Mesendoderm (in vitro differentiated cells): ENCODE measurements around the gene MCTP2.

Experiments
- DNase-seq: peaks from one replicate; pipeline ENCODE4 v3.0.0; 2013
- H2AK5ac ChIP-seq: 2 replicates; pipeline ENCODE4 v1.6.1; 2013; ENCODE audit warnings: low read length, inconsistent platforms
- H2BK120ac ChIP-seq: 2 replicates; pipeline ENCODE4 v1.6.1; 2013; ENCODE audit warnings: low read depth, mild to moderate bottlenecking, low read length, moderate library complexity, mixed read lengths
- H2BK15ac ChIP-seq: replicated peaks from 2 replicates; pipeline ENCODE4 v1.6.1; 2013; ENCODE audit warnings: low read depth, mild to moderate bottlenecking, moderate library complexity
- H2BK5ac ChIP-seq: 2 replicates; pipeline ENCODE4 v1.6.1; 2013; ENCODE audit warnings: low read length, inconsistent platforms
- H3K18ac ChIP-seq: 2 replicates; pipeline ENCODE4 v1.6.1; 2013; ENCODE audit warnings: mild to moderate bottlenecking, low read length, mixed read lengths
- H3K23ac ChIP-seq: one replicate; pipeline ENCODE4 v1.6.1; 2013; ENCODE audit warnings: low read length
- H3K27ac ChIP-seq: 2 replicates; pipeline ENCODE4 v1.5.1; 2013; ENCODE audit warnings: low read depth, mild to moderate bottlenecking, inconsistent platforms, low read length, moderate library complexity
- H3K27me3 ChIP-seq: 2 replicates; pipeline ENCODE4 v1.6.1; 2013; ENCODE audit warnings: low read length, control low read depth, mild to moderate bottlenecking, inconsistent platforms; ENCODE audit not compliant: insufficient read depth, poor library complexity
- H3K36me3 ChIP-seq: 2 replicates; pipeline ENCODE4 v1.6.1; 2013; ENCODE audit warnings: low read length, inconsistent platforms; ENCODE audit not compliant: control insufficient read depth, insufficient read depth
- H3K4ac ChIP-seq: one replicate; pipeline ENCODE4 v1.6.1; 2013; ENCODE audit warnings: low read depth, mild to moderate bottlenecking, low read length, moderate library complexity
- H3K4me1 ChIP-seq: 2 replicates; pipeline ENCODE4 v1.6.1; 2013; ENCODE audit warnings: low read depth, low read length, inconsistent platforms; ENCODE audit not compliant: control insufficient read depth
- H3K4me2 ChIP-seq: 2 replicates; pipeline ENCODE4 v1.6.1; 2013; ENCODE audit warnings: low read length
- H3K4me3 ChIP-seq: 2 replicates; pipeline ENCODE4 v1.5.1; 2013; ENCODE audit warnings: mild to moderate bottlenecking, low read length
- H3K56ac ChIP-seq: one replicate; pipeline ENCODE4 v1.6.1; 2013; ENCODE audit warnings: low read length
- H3K79me1 ChIP-seq: 2 replicates; pipeline ENCODE4 v1.6.1; 2013; ENCODE audit warnings: low read length, inconsistent platforms
- H3K79me2 ChIP-seq: 2 replicates; pipeline ENCODE4 v1.6.1; 2013; ENCODE audit warnings: mild to moderate bottlenecking, low read length; ENCODE audit not compliant: control insufficient read depth, insufficient read depth
- H3K9ac ChIP-seq: 2 replicates; pipeline ENCODE4 v1.6.1; 2013; ENCODE audit warnings: low read length, inconsistent platforms
- H4K5ac ChIP-seq: one replicate; pipeline ENCODE4 v1.6.1; 2013; ENCODE audit warnings: low read length
- H4K8ac ChIP-seq: one replicate; pipeline ENCODE4 v1.6.1; 2013; ENCODE audit warnings: low read depth, mild to moderate bottlenecking, control low read depth, low read length, moderate library complexity
- WGBS: extraction: QIAGEN DNeasy Blood & Tissue Kit; methylation state at CpG from one replicate; pipeline ENCODE4 v1.1.7; 2013; ENCODE audit warnings: low lambda C conversion rate, missing lambda C conversion rate; ENCODE audit not compliant: insufficient coverage; ENCODE audit errors: extremely low coverage; 5-methylcytosine and 5-hydroxymethylcytosine counted together

The MCTP2 gene

GRCh38 chr15:94196531-94196930, 34.8 kb upstream of the MCTP2 start:
- H2BK5ac ChIP-seq, result no peak overlapping the region
- H3K27ac ChIP-seq, result no peak overlapping the region
- no peak overlapping the region for H2BK120ac ChIP-seq
- no peaks in the 10 kb centered on the region for H3K27me3 ChIP-seq
- no peaks in the 10 kb centered on the region for H3K36me3 ChIP-seq
- no CpG with 5 or more reads among the region's 4 CpGs for WGBS
- H4K8ac ChIP-seq, result no peak overlapping the region
- no peak overlapping the region for H3K4me2 ChIP-seq
- H3K79me1 ChIP-seq, result no peaks in the 10 kb centered on the region
- H3K9ac ChIP-seq, result no peak overlapping the region
- H3K79me2 ChIP-seq, result no peaks in the 10 kb centered on the region
- H3K56ac ChIP-seq, result no peak overlapping the region
- H2AK5ac ChIP-seq, result no peak overlapping the region
- no peak overlapping the region for H3K18ac ChIP-seq
- no peak overlapping the region for H3K4me3 ChIP-seq
- no peak overlapping the region for H3K23ac ChIP-seq
- DNase-seq, result no peak
- H4K5ac ChIP-seq, result no peak overlapping the region
- H2BK15ac ChIP-seq, result no peak overlapping the region
- no peak overlapping the region for H3K4ac ChIP-seq
- no peaks in the 10 kb centered on the region for H3K4me1 ChIP-seq

GRCh38 chr15:94198633-94199032, 32.7 kb upstream of the MCTP2 start:
- Histone ChIP-seq H3K4me1 (no peaks in the 10 kb centered on the region), H3K27me3 (no peaks in the 10 kb centered on the region), H3K36me3 (no peaks in the 10 kb centered on the region), H3K56ac (no peak overlapping the region), H3K9ac (no peak overlapping the region), H4K5ac (no peak overlapping the region), H3K23ac (no peak overlapping the region), H2BK5ac (no peak overlapping the region), H2BK120ac (no peak overlapping the region), H3K27ac (no peak overlapping the region), H4K8ac (no peak overlapping the region), H3K79me2 (no peaks in the 10 kb centered on the region), H3K4ac (no peak overlapping the region), H3K18ac (no peak overlapping the region), H2AK5ac (no peak overlapping the region), H3K79me1 (no peaks in the 10 kb centered on the region), H2BK15ac (no peak overlapping the region), H3K4me3 (no peak overlapping the region), H3K4me2 (no peak overlapping the region)
- DNase-seq, result no peak
- WGBS, result no CpG with 5 or more reads among the region's 2 CpGs

DNA sequence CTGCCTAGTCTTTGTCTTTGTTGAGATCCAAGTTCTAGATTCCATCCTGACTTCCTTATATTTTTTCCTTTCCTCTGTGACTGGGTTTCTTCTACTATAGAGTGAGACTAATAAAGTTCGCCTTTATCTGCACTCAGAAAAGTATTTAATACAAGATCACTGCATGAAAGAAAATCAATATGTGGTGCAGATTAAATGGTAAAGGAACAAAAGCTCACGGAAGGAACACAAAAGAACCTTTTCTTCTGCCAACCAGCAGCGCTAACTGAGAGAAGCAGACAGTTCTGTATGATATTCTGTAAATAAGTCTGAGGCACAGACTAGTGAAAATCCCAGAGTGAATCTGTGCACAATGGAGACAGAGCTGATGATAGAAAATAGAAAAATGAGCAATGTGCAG, 31.6 kb upstream of the MCTP2 start:
- H3K56ac ChIP-seq, result no peak overlapping the region
- no peak overlapping the region for H3K4me3 ChIP-seq
- H3K4me2 ChIP-seq, result no peak overlapping the region
- no peak overlapping the region for H2AK5ac ChIP-seq
- no CpG with 5 or more reads among the region's 3 CpGs for WGBS
- H3K36me3 ChIP-seq, result no peaks in the 10 kb centered on the region
- no peaks in the 10 kb centered on the region for H3K4me1 ChIP-seq
- H2BK15ac ChIP-seq, result no peak overlapping the region
- H3K9ac ChIP-seq, result no peak overlapping the region
- H4K8ac ChIP-seq, result no peak overlapping the region
- H2BK5ac ChIP-seq, result no peak overlapping the region
- no peak overlapping the region for H3K27ac ChIP-seq
- no peaks in the 10 kb centered on the region for H3K27me3 ChIP-seq
- no peak for DNase-seq
- H3K79me2 ChIP-seq, result no peaks in the 10 kb centered on the region
- H3K4ac ChIP-seq, result no peak overlapping the region
- H4K5ac ChIP-seq, result no peak overlapping the region
- H2BK120ac ChIP-seq, result no peak overlapping the region
- no peaks in the 10 kb centered on the region for H3K79me1 ChIP-seq
- no peak overlapping the region for H3K18ac ChIP-seq
- H3K23ac ChIP-seq, result no peak overlapping the region

DNA sequence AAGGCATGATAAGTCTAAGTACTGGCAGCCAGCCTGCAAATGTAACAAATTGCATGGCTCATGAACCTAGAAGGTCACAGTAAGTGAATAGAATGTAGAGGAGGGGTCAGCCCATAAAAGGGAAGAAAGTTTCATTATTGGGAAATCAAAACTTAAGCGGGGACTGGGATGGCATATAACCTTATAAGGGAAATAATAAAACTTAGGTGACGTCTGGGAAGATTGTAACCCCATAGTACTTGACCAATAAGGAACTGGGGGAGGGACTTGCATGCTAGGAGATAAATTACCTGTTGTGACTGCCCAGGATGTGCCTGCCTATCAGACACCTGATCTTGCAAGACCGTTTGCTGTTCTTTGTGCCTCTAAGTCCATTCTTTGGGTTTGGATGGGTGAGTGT, 28.1 kb upstream of the MCTP2 start:
- Histone ChIP-seq H2BK5ac (no peak overlapping the region), H3K4me2 (no peak overlapping the region), H3K36me3 (no peaks in the 10 kb centered on the region), H2AK5ac (no peak overlapping the region), H3K79me1 (no peaks in the 10 kb centered on the region), H3K56ac (no peak overlapping the region), H4K8ac (no peak overlapping the region), H3K23ac (no peak overlapping the region), H3K27me3 (no peaks in the 10 kb centered on the region), H3K79me2 (no peaks in the 10 kb centered on the region), H3K27ac (no peak overlapping the region), H3K4me1 (no peaks in the 10 kb centered on the region), H2BK120ac (no peak overlapping the region), H3K4ac (no peak overlapping the region), H3K18ac (no peak overlapping the region), H3K4me3 (no peak overlapping the region), H3K9ac (no peak overlapping the region), H2BK15ac (no peak overlapping the region), H4K5ac (no peak overlapping the region)
- WGBS, result no CpG with 5 or more reads among the region's 3 CpGs
- DNase-seq, result no peak

DNA sequence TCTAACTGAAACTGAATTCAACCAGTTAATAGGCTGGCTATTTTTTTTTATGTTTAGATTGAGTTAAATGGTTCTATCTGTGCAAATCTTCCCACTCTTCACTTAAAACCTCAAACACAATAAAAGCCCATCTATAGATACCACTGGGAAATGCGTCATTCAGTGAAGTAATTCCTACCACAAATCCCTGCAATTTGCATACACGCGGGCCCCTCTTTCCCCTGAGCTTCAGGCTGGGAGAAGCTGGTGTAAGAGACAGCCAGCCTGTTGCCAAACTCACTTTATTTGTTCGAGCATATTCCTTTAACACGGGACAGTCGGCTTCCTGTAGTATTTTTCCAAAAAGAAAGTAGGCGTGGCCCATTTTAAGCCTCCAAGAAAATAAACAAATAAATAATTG, 26.0 kb upstream of the MCTP2 start:
- Histone ChIP-seq H4K8ac (no peak overlapping the region), H2BK5ac (no peak overlapping the region), H3K4me1 (no peaks in the 10 kb centered on the region), H3K4me2 (no peak overlapping the region), H2BK15ac (no peak overlapping the region), H2BK120ac (no peak overlapping the region), H2AK5ac (no peak overlapping the region), H3K56ac (no peak overlapping the region), H3K23ac (no peak overlapping the region), H3K4me3 (no peak overlapping the region), H3K27ac (no peak overlapping the region), H3K79me1 (no peaks in the 10 kb centered on the region), H3K9ac (no peak overlapping the region), H4K5ac (no peak overlapping the region), H3K79me2 (no peaks in the 10 kb centered on the region), H3K18ac (peak overlapping the region; percentile 51), H3K36me3 (no peaks in the 10 kb centered on the region), H3K4ac (no peak overlapping the region), H3K27me3 (no peaks in the 10 kb centered on the region)
- no peak for DNase-seq
- WGBS, result no CpG with 5 or more reads among the region's 7 CpGs

DNA sequence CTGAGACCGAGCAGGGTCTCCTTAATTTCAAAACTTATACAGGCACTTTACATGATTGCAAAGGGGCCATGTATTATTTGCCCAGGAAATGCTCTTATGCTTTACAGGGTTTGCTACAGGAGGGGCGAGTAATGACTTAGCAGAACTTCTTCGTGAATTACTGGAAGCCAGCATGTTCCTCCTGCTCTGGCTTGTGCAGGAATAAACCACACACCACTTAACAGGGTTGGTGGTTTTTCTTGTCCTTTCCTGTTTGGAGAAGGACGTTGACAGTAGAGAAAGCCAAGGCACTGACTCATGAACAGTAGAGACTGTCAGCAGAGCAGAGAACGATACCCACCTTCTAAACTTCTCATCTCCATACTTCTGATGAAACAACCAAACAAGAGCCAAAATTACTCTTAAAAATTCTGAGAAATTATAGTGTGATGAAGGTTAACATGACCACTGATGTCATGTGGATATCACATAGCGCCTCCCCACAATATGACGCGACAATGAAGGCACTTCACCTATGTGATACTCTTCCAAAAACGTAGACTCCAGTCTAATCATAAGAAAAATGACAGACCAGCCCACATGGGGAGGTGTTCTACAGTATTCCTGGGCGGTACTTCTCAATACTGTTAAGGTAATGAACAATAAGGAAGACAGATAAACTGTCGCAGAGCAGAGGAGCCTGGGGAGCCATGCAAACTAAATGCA, 24.7 kb upstream of the MCTP2 start:
- H3K23ac ChIP-seq, result no peak overlapping the region
- no peaks in the 10 kb centered on the region for H3K36me3 ChIP-seq
- no CpG with 5 or more reads among the region's 11 CpGs for WGBS
- H3K27me3 ChIP-seq, result no peaks in the 10 kb centered on the region
- no peak overlapping the region for H2AK5ac ChIP-seq
- no peak overlapping the region for H3K18ac ChIP-seq
- H3K79me1 ChIP-seq, result no peaks in the 10 kb centered on the region
- H3K56ac ChIP-seq, result no peak overlapping the region
- H3K4me3 ChIP-seq, result no peak overlapping the region
- no peak overlapping the region for H3K27ac ChIP-seq
- H4K8ac ChIP-seq, result no peak overlapping the region
- no peak overlapping the region for H2BK15ac ChIP-seq
- DNase-seq, result no peak
- no peak overlapping the region for H3K9ac ChIP-seq
- H2BK120ac ChIP-seq, result no peak overlapping the region
- no peaks in the 10 kb centered on the region for H3K79me2 ChIP-seq
- H2BK5ac ChIP-seq, result no peak overlapping the region
- H3K4ac ChIP-seq, result no peak overlapping the region
- H4K5ac ChIP-seq, result no peak overlapping the region
- H3K4me1 ChIP-seq, result no peaks in the 10 kb centered on the region
- H3K4me2 ChIP-seq, result no peak overlapping the region
